Measurements from ENCODE around the gene PLAU.

Gene PLAU

GRCh38 chr10:73873142-73873837 is 37.6 kb upstream of the PLAU start:
- Histone ChIP-seq H3K4me3 (ENCODE audit: low read length) (peak overlapping the region; percentile 94), H3K79me2 (ENCODE audit: low read length) (no peaks in the 10 kb centered on the region), H4K20me1 (ENCODE audit: insufficient read depth, low read length) (no peaks in the 10 kb centered on the region), H3K9ac (ENCODE audit: low read length) (no peak overlapping the region), H2AFZ (ENCODE audit: low read depth, low read length) (no peak overlapping the region), H3K9me3 (ENCODE audit: insufficient read depth, low read length) (no peaks in the 10 kb centered on the region), H3K4me2 (ENCODE audit: low read length) (peak overlapping the region; percentile 52), H3K4me1 (ENCODE audit: low read length) (peaks cover 5% of the 10 kb centered on the region; the same call in 1 of the 2 replicates), H3K36me3 (replicated peaks; ENCODE audit: low read depth, low read length) (no peaks in the 10 kb centered on the region), H3K27ac (ENCODE audit: low read length) (no peak overlapping the region), H3K27me3 (ENCODE audit: low read depth, low read length) (no peaks in the 10 kb centered on the region)
- no peak for TF ChIP-seq EZH2phosphoT487 (IDR thresholded peaks at IDR 0.05; ENCODE audit: low read depth)
- TF ChIP-seq, protein P1, sequence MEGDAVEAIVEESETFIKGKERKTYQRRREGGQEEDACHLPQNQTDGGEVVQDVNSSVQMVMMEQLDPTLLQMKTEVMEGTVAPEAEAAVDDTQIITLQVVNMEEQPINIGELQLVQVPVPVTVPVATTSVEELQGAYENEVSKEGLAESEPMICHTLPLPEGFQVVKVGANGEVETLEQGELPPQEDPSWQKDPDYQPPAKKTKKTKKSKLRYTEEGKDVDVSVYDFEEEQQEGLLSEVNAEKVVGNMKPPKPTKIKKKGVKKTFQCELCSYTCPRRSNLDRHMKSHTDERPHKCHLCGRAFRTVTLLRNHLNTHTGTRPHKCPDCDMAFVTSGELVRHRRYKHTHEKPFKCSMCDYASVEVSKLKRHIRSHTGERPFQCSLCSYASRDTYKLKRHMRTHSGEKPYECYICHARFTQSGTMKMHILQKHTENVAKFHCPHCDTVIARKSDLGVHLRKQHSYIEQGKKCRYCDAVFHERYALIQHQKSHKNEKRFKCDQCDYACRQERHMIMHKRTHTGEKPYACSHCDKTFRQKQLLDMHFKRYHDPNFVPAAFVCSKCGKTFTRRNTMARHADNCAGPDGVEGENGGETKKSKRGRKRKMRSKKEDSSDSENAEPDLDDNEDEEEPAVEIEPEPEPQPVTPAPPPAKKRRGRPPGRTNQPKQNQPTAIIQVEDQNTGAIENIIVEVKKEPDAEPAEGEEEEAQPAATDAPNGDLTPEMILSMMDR (IDR thresholded peaks at IDR 0.05; ENCODE audit: low read depth, low read length), result no peak

DNA sequence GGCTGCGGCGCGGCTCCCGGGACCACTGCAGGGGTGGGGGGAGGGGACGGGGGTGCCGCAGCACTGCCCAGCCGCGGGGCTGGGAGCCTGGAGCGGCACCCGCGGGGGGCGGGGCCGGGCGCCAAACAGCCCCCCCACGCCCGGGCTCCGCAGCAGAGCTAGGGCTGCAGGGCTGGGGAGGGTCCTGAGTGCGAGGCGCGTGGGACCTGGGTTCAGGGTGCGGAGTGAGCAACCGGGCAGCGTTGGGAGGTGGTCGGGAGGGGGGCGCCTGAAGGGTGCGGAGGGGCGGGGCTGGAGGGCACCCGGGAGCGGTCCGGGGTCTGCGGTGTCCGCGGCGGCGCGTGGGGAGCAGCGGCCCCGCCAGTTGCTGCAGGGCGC is 37.1 kb upstream of the PLAU start:
- Histone ChIP-seq H3K27me3 (ENCODE audit: low read depth, low read length) (no peaks in the 10 kb centered on the region), H3K79me2 (ENCODE audit: low read length) (no peaks in the 10 kb centered on the region), H2AFZ (ENCODE audit: low read depth, low read length) (no peak overlapping the region), H4K20me1 (ENCODE audit: insufficient read depth, low read length) (no peaks in the 10 kb centered on the region), H3K9ac (ENCODE audit: low read length) (peak overlapping the region; percentile 55), H3K4me1 (ENCODE audit: low read length) (peaks cover 5% of the 10 kb centered on the region; the same call in 1 of the 2 replicates), H3K36me3 (replicated peaks; ENCODE audit: low read depth, low read length) (no peaks in the 10 kb centered on the region), H3K27ac (ENCODE audit: low read length) (no peak overlapping the region), H3K4me2 (ENCODE audit: low read length) (peak overlapping the region; percentile 52), H3K4me3 (ENCODE audit: low read length) (peak overlapping the region; percentile 94), H3K9me3 (ENCODE audit: insufficient read depth, low read length) (no peaks in the 10 kb centered on the region)
- TF ChIP-seq, protein P1 (IDR thresholded peaks at IDR 0.05; ENCODE audit: low read depth, low read length), result no peak
- no peak for TF ChIP-seq EZH2phosphoT487 (IDR thresholded peaks at IDR 0.05; ENCODE audit: low read depth)

GRCh38 chr10:73874267-73875138 is 36.4 kb upstream of the PLAU start, which contains the start of gene CAMK2G:
TSS of gene CAMK2G (minus strand) at chr10:73874555. CDS start at chr10:73874461, 94 bp downstream.
- peak within 1 kb of the TSS; percentile 74 for H2AFZ ChIP-seq (ENCODE audit: low read depth, low read length)
- TF ChIP-seq, protein P1 (IDR thresholded peaks at IDR 0.05; ENCODE audit: low read depth, low read length), result no peak
- no peak for TF ChIP-seq EZH2phosphoT487 (IDR thresholded peaks at IDR 0.05; ENCODE audit: low read depth)
- no peaks in the 10 kb centered on the region for H3K9me3 ChIP-seq (ENCODE audit: insufficient read depth, low read length)
- H3K79me2 ChIP-seq (ENCODE audit: low read length), result no peaks in the 10 kb centered on the region
- peak within 1 kb of the TSS; percentile 57 for H3K9ac ChIP-seq (ENCODE audit: low read length)
- no peak within 1 kb of the TSS for H3K27ac ChIP-seq (ENCODE audit: low read length)
- no peaks in the 10 kb centered on the region for H3K36me3 ChIP-seq (replicated peaks; ENCODE audit: low read depth, low read length)
- H3K27me3 ChIP-seq (ENCODE audit: low read depth, low read length), result no peaks in the 10 kb centered on the region
- no peaks in the 10 kb centered on the region for H4K20me1 ChIP-seq (ENCODE audit: insufficient read depth, low read length)
- peak within 1 kb of the TSS; percentile 94 for H3K4me3 ChIP-seq (ENCODE audit: low read length)
- peaks cover 8% of the 10 kb centered on the region for H3K4me1 ChIP-seq (ENCODE audit: low read length)
- peak within 1 kb of the TSS; percentile 93 for H3K4me2 ChIP-seq (ENCODE audit: low read length)

DNA sequence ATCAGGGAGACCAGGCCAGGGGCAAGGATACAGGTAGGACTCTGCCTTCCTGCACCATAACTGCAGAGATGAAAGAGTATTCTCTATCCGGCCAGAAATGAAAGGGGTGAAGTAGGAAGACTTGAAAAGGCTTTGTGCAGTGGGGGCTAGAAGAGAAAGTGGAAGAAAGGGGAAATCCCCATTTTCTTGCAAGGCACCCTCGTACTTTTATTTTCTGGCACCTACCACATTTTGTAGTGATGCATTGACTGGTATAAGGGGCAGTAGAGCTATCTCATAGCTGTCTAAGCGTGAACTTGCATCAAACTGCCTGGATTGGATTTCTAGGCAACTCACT is 35.8 kb upstream of the PLAU start:
- H3K4me3 ChIP-seq (ENCODE audit: low read length), result peak overlapping the region; percentile 94
- H4K20me1 ChIP-seq (ENCODE audit: insufficient read depth, low read length), result no peaks in the 10 kb centered on the region
- H3K79me2 ChIP-seq (ENCODE audit: low read length), result no peaks in the 10 kb centered on the region
- no peak overlapping the region for H3K27ac ChIP-seq (ENCODE audit: low read length)
- H3K36me3 ChIP-seq (replicated peaks; ENCODE audit: low read depth, low read length), result no peaks in the 10 kb centered on the region
- H3K27me3 ChIP-seq (ENCODE audit: low read depth, low read length), result no peaks in the 10 kb centered on the region
- peak overlapping the region; percentile 57 for H3K9ac ChIP-seq (ENCODE audit: low read length)
- H3K4me1 ChIP-seq (ENCODE audit: low read length), result peaks cover 8% of the 10 kb centered on the region
- TF ChIP-seq EZH2phosphoT487 (IDR thresholded peaks at IDR 0.05; ENCODE audit: low read depth), result no peak
- TF ChIP-seq, protein P1 (IDR thresholded peaks at IDR 0.05; ENCODE audit: low read depth, low read length), result no peak
- H2AFZ ChIP-seq (ENCODE audit: low read depth, low read length), result peak overlapping the region; percentile 74
- no peaks in the 10 kb centered on the region for H3K9me3 ChIP-seq (ENCODE audit: insufficient read depth, low read length)
- H3K4me2 ChIP-seq (ENCODE audit: low read length), result peak overlapping the region; percentile 93
